ENCODE results near the gene KIF5C.

- no peak for TF ChIP-seq SP2 (CRISPR knock-in tag; IDR thresholded peaks at IDR 0.05)
- TF ChIP-seq FOXJ3 (CRISPR knock-in tag; IDR thresholded peaks at IDR 0.05; ENCODE audit: borderline replicate concordance) = no peak
- TF ChIP-seq, protein P1, sequence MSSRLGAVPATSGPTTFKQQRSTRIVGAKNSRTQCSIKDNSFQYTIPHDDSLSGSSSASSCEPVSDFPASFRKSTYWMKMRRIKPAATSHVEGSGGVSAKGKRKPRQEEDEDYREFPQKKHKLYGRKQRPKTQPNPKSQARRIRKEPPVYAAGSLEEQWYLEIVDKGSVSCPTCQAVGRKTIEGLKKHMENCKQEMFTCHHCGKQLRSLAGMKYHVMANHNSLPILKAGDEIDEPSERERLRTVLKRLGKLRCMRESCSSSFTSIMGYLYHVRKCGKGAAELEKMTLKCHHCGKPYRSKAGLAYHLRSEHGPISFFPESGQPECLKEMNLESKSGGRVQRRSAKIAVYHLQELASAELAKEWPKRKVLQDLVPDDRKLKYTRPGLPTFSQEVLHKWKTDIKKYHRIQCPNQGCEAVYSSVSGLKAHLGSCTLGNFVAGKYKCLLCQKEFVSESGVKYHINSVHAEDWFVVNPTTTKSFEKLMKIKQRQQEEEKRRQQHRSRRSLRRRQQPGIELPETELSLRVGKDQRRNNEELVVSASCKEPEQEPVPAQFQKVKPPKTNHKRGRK (CRISPR knock-in tag; IDR thresholded peaks at IDR 0.05) = no peak
- TF ChIP-seq, protein P2, sequence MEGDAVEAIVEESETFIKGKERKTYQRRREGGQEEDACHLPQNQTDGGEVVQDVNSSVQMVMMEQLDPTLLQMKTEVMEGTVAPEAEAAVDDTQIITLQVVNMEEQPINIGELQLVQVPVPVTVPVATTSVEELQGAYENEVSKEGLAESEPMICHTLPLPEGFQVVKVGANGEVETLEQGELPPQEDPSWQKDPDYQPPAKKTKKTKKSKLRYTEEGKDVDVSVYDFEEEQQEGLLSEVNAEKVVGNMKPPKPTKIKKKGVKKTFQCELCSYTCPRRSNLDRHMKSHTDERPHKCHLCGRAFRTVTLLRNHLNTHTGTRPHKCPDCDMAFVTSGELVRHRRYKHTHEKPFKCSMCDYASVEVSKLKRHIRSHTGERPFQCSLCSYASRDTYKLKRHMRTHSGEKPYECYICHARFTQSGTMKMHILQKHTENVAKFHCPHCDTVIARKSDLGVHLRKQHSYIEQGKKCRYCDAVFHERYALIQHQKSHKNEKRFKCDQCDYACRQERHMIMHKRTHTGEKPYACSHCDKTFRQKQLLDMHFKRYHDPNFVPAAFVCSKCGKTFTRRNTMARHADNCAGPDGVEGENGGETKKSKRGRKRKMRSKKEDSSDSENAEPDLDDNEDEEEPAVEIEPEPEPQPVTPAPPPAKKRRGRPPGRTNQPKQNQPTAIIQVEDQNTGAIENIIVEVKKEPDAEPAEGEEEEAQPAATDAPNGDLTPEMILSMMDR (CRISPR knock-in tag; IDR thresholded peaks at IDR 0.05) = no peak
- TF ChIP-seq JUND (CRISPR knock-in tag; IDR thresholded peaks at IDR 0.05) = no peak
- TF ChIP-seq, protein P3, sequence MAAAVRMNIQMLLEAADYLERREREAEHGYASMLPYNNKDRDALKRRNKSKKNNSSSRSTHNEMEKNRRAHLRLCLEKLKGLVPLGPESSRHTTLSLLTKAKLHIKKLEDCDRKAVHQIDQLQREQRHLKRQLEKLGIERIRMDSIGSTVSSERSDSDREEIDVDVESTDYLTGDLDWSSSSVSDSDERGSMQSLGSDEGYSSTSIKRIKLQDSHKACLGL (CRISPR knock-in tag; IDR thresholded peaks at IDR 0.05) = no peak
- no peak for TF ChIP-seq HBP1 (CRISPR knock-in tag; IDR thresholded peaks at IDR 0.05; ENCODE audit: low read depth)
Observed at GRCh38 chr2:149036507-149037293, 161.7 kb downstream of the KIF5C start.
